ENCODE measurements around the gene SMIM33.
"Not testable (repeated sequence)": the region's sequence is repeated elsewhere in the genome, so short reads cannot be mapped to it uniquely, and the experiment has no call there.

The SMIM33 gene

DNA sequence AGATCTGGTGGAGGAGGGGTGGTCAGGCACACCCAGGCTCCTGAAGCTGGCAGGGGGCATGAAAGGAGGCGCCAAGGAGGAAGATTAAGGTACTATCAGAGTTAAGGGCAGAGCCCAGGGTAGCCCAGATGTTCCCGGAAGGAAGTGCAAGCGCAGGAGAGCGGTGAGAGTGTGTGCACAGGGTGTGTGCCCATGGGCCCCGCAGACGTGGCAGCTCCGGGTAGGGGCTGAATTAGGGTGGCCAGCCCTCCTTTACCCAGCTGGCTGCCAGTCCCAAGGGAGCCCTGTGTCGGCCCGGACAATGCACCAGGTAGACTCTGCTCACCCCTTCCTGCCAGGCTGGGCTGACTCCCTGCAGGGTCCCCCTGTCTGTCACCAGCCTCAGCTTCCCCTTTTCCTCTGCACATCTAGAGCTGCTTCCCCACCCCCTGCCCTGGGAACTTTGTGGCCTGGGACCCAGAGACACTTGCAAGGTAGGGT, at the start of gene SMIM33:
TSS of gene SMIM33 (plus strand) at position 184 of the 480 bp plus-strand sequence. CDS start at position 302, 118 bp downstream.
- DNase-seq, result no peak

DNA sequence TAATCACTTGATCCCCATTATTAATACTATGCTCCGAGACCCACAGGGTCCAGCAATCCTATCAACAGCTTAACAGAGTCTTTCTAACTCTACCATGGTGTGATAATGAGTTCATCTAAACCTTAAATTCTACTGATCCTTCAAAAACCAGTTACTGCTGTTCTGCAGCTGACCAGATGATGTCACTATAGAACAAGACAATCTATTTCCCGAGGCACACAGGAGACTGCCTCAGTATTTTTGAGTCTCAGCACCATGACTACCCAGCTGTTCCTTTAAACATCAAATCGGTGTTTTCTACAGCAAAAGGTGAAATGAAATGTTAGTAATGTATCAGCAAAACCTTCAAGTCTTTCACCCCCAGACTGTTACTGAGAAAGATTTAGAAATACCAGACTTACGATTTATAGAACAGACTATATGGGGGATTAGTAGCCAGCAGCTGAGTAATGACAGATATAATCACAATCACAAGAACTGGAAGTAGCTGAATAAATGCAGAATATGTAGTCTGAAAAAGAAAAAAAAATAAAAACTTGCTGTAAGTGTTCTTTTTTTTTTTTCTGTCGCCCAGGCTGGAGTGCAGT, 48.4 kb upstream of the SMIM33 start:
- peak; percentile 56 for DNase-seq

DNA sequence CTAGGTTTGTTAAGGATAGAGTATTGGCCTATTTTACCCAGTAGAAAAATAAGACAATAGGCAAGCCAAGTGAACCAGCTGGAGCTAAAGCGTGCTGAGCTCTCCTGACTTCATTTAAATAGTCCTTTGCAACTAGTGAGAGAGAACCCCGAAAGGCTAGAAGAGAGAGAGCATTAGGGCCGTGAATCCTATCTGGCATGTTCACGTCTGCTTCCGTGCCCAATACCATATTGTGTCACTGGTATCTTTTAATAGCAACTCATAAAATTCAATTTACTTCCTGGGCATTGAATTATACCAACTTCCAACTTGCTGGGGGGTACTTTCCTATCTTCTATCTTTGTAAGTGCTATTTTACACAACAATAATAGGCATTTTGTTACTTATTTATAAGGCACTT, 45.3 kb upstream of the SMIM33 start:
- DNase-seq, result no peak

DNA sequence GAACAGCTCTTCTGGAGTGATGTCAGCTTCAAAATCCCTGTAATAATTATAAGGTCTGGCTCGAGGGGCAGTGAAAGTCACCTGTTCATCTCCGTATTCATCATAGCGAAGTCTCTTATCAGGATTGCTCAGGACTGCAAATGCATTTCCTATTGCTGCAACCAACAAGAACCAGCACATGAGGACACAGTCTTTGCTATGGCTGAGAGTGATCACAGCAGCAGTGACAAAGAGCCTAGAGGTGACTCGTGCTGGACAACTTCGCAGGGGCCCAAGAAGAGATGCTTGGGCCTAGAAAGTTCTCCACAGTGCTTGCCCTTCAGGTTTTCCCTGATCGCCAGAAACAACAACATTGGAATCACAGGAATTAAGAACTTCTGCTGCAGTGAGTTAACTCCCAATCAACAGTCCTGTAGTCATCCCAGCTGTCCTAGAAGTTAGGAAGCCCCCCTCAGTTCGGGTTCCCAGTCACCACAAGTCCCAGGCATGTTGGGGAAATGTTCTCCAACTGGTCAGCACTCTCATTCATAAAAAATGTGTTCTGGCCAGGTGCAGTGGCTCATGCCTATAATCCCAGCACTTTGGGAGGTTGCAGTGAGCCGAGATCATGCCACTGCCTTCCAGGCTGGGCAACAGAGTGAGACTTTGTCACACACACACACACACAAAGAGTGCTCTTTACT, 44.5 kb upstream of the SMIM33 start:
- no peak for DNase-seq

DNA sequence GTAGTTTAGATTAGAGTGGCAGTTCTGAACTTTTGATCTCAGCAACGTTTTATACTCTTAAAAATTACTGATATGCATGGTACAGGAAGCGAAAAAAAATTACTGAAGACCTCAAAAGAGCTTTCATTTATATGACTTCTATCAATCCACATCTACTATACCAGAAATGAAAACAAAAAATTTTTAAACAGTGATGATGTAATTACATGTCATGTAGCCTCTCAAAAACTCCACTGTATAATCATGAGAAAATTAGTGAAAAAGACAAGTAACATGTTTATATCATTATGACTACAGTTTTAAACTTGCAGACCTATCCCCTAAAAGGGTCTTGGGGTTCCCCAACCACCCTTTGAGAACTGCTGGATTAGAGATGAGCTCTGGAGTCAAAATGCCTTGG, 40.8 kb upstream of the SMIM33 start:
- DNase-seq, result no peak

DNA sequence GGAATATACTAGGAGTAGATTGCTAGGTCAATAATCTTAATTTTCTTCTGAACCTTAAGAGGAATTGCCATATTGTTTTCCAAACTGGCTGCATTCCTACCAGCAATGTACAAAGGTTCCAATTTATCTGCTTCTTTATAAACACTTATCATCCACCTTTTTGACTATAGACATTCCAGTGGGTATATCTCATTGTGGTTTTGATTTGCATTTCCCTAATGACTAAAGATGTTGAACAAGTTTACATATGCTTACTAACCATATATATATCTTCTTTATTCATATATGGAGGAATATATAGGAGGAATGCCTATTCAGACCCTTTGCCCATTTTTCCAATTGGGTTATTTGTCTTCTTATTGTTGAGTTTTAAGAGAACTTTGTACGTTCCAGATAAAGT, 39.1 kb upstream of the SMIM33 start:
- DNase-seq, result no peak

DNA sequence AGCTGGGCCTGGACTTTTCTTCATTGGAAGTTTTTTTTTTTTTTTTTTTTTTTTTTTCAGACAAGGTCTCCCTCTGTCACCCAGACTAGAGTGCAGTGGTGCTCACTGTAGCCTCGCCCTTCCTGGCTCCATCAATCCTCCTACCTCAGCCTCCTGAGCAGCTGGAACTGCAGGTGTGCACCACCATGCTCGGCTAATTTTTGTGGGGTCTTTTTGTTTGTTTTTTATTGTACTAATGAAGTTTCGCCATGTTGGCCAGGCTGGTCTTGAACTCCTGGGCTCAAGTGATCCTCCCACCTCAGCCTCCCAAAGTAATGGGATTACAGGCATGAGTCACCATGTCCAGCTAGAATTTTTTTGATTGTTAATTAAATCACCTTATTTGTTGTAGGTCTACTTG, 35.1 kb upstream of the SMIM33 start:
- DNase-seq, result no peak

DNA sequence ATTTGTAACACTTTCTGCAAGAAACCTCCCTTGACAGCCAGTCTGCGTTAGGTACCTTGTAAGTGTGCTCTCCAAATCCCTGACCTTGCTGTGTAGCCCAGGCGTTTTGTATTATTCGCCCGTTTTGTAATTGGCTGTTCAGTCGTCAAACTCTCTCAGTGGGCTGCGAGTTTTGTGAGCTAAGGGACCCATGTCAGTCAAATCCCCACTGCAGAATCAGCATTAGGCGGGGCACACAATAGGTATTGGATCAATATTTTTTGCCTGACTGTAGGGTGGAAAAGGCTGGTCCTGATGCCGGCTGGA, 32.1 kb upstream of the SMIM33 start:
- DNase-seq, result no peak

DNA sequence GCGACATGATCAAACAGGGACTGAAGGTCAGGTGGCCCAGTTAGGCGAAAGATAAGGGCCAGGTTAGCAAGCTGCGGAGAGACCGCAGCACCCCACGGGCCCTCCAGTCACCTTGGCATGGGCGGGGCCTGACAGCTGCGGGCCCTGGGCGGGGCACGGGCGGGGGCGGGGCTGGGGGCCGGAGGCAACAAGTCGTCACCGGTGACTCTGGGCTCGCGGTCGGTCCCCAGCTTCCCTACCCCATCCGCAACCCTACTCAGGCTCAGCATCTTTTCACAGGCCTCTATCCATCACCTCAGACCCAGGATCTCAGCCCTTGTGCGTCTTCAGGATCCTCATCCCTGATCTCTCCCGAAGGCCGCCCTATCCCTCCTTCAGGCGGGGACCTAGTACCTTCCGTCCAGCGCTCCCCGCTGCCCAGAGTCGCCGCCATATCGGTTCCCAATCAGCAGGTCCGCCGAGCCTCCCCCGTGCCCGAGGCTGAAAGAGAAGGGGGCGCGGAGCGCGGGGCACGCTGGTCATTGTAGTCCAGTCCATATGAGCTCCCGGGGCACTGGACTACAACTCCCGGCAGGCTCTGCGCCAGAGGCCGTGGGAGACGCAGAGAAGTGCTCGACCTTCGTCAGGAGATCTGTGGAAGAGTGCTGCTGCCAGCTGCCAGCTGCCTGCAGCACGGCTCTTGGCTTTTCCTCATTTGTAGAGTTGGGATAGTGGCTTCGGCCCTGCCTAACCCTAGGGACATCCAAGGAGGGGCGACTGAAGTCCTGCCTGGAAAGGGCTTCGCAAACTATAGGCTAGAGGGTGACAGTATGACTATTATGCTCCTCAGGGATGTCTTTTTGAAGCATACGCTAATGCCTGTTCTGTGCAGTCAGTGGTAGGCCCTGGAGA, 31.5 kb upstream of the SMIM33 start, which contains the start of gene DNAJC18:
TSS of gene DNAJC18 (minus strand) at position 513 of the 891 bp plus-strand sequence. CDS start at position 433, 80 bp downstream.
- peak; percentile 87 for DNase-seq

DNA sequence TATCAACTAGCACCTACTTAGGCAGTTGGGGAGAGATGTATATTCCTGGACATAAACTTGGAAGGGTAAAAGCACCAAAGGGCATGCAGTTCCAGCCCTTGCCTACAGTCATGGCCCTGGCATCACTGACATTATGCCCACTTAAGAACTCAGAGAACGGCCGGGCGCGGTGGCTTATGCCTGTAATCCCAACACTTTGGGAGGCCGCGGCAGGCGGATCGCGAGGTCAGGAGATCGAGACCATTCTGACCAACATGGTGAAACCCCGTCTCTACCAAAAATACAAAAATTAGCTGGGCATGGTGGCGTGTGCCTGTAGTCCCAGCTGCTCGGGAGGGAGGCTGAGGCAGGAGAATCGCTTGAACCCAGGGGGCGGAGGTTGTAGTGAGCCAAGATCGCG, 30.4 kb upstream of the SMIM33 start:
- DNase-seq, result not testable (repeated sequence)

DNA sequence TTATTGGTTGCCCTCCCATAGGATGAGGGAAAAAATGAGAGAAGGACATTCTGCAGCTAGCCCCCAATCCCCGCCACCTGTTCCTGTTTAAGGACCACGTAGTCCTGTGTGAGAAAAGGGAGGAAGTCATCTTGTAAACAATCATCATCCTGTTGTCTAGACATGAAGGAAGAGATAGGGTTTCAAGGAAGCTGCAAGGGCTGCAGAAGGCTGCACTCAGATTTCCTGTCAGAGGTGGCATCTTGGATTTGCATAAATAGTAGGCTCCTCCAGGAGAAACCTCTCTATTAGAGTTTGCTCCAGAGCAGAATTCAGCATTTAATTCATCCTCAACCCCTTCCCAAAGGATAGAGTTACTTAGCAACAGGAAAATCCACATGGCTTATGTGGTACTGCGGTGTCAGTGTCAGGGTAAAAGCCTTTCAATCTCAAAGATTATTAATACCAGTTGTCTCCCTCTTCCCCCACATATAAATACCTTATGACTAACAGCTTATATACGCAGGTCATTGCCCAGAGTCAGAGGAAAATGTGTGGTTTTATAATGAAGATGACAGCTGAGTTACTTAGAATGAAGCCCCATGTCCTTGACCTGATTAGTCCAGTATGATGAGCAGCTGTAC, 26.9 kb upstream of the SMIM33 start:
- DNase-seq, result no peak

DNA sequence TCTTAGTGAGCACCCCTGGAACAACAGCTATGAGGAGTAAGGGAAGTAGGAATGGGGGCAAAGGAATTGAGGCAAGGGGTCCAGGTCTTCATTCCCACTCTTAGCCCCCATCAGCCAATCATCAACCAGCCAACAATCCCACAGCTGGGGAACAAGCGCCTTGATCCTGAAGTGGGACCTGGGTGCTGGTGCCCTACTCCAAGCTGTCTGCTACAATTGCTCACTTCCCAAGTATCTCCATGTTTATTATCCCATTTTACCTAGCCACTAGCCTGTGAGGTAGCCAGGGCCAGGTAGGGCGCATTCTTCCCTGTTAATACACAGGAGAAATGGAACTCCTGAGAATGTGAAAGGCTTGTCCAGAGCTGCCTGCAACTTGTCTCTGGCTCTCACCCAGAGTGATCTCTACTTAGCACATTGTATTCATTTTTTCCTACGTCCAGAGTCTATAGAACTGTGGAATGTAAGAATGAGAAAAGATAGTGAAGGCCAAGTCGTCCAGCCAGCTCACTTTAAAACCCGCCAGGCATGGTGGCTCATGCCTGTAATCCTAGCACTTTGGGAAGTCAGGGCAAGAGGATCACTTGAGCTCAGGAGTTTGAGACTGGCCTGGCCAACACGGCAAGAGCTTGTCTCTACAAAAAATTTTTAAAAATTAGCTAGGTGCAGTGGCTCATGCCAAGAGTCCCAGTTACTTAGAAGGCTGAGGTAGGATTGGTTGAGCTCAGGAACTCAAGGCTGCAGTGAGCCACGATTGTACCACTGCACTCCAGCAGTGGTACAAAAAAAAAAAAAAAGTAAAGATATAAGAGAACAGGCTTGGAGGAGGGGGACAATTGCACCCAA, 25.3 kb upstream of the SMIM33 start:
- DNase-seq, result no peak

DNA sequence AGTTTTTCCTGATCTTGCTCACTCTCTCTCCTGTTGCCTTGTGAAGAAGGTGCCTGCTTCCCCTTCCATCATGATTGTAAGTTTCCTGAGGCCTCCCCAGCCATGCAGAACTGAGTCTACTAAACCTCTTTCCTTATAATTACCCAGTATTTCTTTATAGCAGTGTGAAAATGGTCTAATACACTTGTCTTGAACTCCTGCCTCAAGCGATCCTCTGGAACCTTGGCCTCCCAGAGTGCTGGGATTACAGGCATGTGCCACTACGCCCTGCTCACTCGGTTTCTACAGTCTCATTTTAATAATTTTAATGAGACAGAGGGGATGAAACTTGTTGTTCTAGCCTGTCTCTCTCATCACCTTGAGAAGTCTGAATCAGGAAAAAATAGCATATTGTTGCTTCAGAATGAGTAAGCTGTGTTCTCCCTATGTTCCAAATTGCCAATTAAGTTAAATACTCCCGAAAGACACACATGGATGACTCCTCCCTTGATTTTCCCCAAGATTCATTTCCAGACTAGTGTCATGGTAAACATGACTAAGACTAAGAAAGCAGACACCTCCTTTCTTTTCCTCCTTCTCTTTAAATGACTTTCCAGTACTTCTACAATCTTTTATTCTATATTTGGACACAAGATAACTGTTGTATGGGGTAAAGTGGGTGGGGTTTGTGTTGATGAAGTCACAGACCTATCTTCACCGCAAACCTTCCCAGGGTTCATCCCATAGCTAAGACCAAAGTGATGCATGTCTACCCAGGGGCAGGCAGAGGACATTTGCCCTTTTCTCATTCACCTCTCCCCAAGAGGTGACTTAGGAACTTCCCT, 23.6 kb upstream of the SMIM33 start:
- no peak for DNase-seq

DNA sequence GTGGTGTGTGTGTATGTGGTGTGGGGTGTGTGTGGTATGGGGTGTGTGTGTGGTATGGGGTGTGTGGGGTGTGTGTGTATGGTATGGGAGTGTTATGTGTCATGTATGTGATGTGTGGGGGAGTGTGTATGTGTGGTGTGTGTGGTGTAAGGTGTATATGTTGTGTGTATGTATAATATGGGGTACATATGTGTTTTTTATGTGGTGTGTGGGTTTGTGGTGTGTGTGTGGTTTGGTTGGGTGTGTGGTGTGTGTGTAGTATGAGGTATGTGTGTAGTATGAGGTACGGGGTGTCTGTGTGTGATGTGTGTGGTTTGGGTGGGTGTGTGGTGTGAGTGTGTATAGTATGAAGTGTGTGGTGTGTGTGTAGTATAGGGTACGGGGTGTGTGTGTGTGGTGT, 19.6 kb upstream of the SMIM33 start:
- no peak for DNase-seq

DNA sequence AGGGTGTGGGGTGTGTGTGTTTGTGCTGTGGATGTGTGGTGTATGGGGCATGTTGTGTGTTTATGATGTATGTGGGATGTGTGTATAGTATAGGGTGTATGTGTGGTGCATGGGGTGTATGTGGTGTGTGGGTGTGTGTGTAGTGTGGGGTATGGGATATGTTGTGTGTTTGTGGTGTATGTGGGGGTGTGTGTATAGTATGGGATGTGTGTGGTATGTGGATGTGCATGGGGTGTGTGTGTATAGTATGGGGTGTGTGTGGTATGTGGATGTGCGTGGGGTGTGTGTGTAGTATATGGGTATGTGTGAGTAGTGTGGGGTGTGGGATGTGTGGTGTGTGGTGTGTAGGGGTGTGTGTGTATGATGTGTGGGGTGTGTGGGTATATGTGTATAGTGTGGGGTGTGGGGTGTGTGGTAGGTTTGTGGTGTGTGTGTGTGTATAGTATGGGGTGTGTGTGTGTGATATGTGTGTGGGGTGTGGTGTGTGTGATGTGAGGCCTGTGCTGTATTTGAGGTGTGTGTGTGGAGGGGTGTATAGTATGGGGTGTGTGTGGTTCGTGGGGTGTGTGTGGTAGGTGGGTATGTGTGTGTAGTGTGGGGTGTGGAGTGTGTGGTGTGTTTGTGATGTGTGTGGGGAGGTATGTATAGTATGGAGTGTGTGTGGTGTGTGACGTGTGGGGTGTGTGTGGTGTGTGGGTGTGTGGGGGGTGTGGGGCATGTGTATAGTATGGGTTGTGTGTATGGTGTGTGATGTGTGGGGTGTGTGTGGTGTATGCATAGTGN, 18.7 kb upstream of the SMIM33 start:
- DNase-seq, result no peak

DNA sequence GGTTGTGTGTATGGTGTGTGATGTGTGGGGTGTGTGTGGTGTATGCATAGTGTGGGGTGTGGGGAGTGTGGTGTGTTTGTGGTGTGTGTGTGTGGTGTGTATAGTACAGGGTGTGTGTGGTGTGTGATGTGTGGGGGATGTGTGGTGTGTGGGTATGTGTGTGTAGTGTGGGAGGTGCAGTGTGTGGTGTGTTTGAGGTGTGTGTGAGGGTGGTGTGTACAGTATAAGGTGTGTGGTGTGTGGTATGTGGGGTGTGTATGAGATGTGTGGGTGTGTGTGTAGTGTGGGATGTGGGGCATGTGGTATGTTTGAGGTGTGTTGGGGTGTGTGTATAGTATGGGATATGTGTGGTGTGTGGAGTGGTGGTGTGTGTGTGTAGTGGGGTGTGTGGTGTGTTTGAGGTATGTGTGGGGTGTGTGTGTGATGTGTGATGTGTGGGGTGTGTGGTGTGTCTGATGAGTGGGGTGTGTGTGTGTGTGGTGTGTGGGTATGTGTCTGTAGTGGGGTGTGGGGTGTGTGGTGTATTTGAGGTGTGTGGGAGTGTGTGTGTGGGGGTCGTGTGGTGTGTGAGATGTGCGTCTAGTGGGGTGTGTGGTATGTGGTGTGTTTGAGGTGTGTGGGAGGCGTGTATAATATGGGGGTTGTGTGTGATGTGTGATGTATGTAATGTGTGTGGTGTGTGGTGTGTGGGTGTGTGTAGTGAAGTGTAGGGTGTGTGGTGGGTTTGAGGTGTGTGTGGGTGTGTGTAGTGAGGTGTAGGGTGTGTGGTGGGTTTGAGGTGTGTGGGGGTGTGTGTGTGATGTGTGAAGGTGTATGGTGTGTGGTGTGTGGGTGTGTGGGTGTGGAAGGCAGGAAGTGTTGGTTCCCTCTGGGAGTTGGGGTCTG, 16.9 kb upstream of the SMIM33 start:
- DNase-seq, result no peak

DNA sequence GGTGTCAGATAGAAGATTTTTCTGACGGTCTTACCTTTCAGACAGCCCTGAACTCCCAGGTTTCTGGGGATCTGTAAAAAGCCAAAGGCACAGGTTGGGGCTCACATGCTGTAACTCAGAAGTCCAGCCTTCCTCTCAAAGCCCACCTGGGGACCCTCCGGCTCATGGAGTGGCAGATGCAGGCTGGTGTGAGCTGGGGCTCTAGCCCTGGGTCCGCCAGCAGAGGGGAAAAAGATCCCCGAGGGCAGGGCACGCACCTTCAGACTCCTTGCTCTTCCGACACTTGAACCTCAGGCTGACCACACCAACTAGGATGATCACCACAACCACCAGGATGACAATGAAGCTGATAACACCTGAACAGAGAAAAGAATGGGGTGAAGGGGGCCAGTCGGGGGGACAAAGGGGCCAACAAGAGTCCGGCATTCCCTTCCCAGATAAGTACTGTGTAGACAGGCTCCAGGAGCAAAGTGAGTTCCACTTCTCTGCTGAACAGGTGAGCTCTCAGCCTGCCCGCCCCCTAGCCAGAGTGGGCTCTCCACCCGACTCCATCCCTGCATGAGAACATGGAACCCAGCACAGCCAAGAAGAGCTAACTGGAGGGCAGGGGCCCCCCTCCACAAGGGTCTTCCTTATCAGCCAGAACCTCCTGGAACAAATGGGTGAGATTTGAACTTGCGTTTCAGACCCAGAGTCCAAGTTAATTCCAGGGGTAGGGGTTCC, 16.1 kb upstream of the SMIM33 start:
- DNase-seq, result no peak

DNA sequence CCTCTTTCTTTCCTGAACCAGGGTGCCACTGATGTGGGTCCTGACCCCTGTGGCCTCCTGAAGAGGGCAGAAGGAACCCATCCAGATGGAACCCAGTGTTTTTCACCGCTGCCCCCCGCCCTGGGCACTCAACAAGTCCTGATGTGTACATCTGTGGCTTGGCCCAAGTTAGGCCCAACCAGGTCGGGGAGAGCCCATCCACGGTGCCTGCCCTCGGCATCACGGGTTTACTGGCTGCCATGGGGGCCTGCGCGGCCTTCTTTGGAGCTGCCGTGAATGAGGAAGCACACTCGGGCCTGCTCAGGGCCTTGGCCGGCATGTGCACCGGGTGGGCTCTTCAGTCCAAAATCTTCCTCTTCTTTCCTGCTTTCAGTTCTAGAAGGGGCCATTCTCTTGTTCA, 14.0 kb upstream of the SMIM33 start:
- DNase-seq, result no peak

DNA sequence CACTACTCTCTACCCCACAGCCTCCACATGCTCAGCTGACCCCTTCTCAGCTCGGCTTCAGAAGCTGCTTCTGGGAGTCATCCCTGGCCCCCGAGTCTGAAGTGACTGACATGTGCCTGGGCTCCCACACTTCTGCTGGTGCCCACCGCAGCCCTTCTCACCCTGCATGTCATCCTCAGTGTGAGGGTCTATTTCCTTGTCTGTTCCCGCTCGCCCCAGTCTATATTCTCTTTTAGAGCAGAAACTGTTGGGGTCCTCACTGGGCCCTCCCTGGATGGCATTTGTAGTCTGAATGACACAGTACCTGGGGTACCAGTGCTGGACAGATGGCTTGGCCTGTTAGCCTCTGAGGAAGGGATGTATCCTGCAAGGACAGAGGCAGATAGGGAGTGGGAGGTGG, 13.6 kb upstream of the SMIM33 start:
- no peak for DNase-seq

Measured in DMS 273 treated with DMSO at 0.1 percent for 48 hours (cell line).